GM12878 (cell line): ENCODE results near the gene SRCIN1. TPM values are rescaled to one million over a fixed set of nuclear protein-coding genes. Genes with fewer than 3 reads are reported as not detected.
A peak's percentile ranks its signal among the peaks of the same experiment; 100 is the strongest.

Source experiments
- BMI1 ChIP-seq: fragments of 450-650 bp; IDR thresholded peaks from 2 replicates; pipeline ENCODE4 v1.6.1; 2016; ENCODE audit warnings: mild to moderate bottlenecking, moderate library complexity, borderline replicate concordance
- CHD2 ChIP-seq: IDR thresholded peaks from 2 replicates; pipeline ENCODE4 v1.6.1; 2011; ENCODE audit warnings: low read depth, low read length, improper control_type of control experiment, borderline replicate concordance
- FOXM1 ChIP-seq: IDR thresholded peaks from 2 replicates; pipeline ENCODE4 v1.6.1; 2012; ENCODE audit warnings: low read depth, mild to moderate bottlenecking, inconsistent platforms, low read length, moderate library complexity
- RB1 ChIP-seq: fragments of 450-650 bp; formaldehyde crosslinking; IDR thresholded peaks from 2 replicates; pipeline ENCODE4 v1.6.1; 2017; ENCODE audit warnings: mild to moderate bottlenecking, borderline replicate concordance
- RCOR1 ChIP-seq: conservative IDR thresholded peaks from 2 replicates; pipeline ENCODE4 v1.6.1; 2012; ENCODE audit warnings: low read depth, low read length, improper control_type of control experiment
- RELA ChIP-seq: fragments of 450-650 bp; IDR thresholded peaks from 2 replicates; pipeline ENCODE4 v1.8.0; 2014; ENCODE audit warnings: borderline replicate concordance; ENCODE audit not compliant: partially characterized antibody
- SMC3 ChIP-seq: IDR thresholded peaks from 2 replicates; pipeline ENCODE4 v1.6.1; 2011; ENCODE audit warnings: low read length, improper control_type of control experiment, borderline replicate concordance
- TCF12 ChIP-seq: IDR thresholded peaks from 2 replicates; pipeline ENCODE4 v1.6.1; 2011; ENCODE audit warnings: low read depth, mild to moderate bottlenecking, low read length
- ZNF687 ChIP-seq: fragments of 450-650 bp; IDR thresholded peaks from 2 replicates; pipeline ENCODE4 v1.6.1; 2017; ENCODE audit warnings: mild to moderate bottlenecking, moderate library complexity
- polyA plus RNA-seq, 11 experiments: library from polyadenylated mRNA; depleted of rRNA in 4 of 11; unstranded in 6 of 11; stranded (reverse) in 5 of 11; fragments of >200 nt; fragmentation: Nextera tagmentation in 4 of 11; fragmentation: Illumina TruSeq in 1 of 11; extraction: Ambion mirVana in 4 of 11; extraction: Trizol in 1 of 11; gene quantifications; 1 replicate in 1 of 11; 2 replicates in 10 of 11; pipeline versions ENCODE4 v1.2.1 to v1.2.3, GENCODE V29; 2011 to 2016; ENCODE audit warnings: inconsistent platforms in 2 of 11, missing spikeins in 2 of 11, low read depth in 1 of 11
- total RNA-seq, 4 experiments: library from RNA; depleted of rRNA in 3 of 4; stranded (reverse); fragments of >200 nt in 3 of 4; fragmentation: Illumina TruSeq in 1 of 4; extraction: Trizol in 1 of 4; gene quantifications; 2 replicates each; pipeline versions ENCODE4 v1.2.1 to v1.2.3, GENCODE V29; 2013 to 2021
- TF ChIP-seq, protein P1 (sequence below): IDR thresholded peaks from 2 replicates; pipeline ENCODE4 v1.6.1; 2012; ENCODE audit warnings: low read depth, low read length, improper control_type of control experiment
- TF ChIP-seq, protein P2 (sequence below): fragments of 450-650 bp; IDR thresholded peaks from 2 replicates; pipeline ENCODE4 v1.6.1; 2017; ENCODE audit warnings: mild to moderate bottlenecking

SRCIN1 gene
- total and polyA plus RNA-seq, 10 of the 15 experiments (the other 5 are each of a cell fraction or from before 2014, with no cell fraction given), result under 0.01 to 0.74 (median 0.20) TPM; not detected in 3

- no peak for TF ChIP-seq BMI1
- no peak for TF ChIP-seq SMC3
- no peak for TF ChIP-seq RB1
- no peak for TF ChIP-seq RELA
- TF ChIP-seq, protein P1, sequence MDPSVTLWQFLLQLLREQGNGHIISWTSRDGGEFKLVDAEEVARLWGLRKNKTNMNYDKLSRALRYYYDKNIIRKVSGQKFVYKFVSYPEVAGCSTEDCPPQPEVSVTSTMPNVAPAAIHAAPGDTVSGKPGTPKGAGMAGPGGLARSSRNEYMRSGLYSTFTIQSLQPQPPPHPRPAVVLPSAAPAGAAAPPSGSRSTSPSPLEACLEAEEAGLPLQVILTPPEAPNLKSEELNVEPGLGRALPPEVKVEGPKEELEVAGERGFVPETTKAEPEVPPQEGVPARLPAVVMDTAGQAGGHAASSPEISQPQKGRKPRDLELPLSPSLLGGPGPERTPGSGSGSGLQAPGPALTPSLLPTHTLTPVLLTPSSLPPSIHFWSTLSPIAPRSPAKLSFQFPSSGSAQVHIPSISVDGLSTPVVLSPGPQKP, result no peak
- no peak for TF ChIP-seq CHD2
- TF ChIP-seq, protein P2, sequence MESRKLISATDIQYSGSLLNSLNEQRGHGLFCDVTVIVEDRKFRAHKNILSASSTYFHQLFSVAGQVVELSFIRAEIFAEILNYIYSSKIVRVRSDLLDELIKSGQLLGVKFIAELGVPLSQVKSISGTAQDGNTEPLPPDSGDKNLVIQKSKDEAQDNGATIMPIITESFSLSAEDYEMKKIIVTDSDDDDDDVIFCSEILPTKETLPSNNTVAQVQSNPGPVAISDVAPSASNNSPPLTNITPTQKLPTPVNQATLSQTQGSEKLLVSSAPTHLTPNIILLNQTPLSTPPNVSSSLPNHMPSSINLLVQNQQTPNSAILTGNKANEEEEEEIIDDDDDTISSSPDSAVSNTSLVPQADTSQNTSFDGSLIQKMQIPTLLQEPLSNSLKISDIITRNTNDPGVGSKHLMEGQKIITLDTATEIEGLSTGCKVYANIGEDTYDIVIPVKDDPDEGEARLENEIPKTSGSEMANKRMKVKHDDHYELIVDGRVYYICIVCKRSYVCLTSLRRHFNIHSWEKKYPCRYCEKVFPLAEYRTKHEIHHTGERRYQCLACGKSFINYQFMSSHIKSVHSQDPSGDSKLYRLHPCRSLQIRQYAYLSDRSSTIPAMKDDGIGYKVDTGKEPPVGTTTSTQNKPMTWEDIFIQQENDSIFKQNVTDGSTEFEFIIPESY, result no peak
- no peak for TF ChIP-seq TCF12
- 0 out of 2 replicates have a peak, but pooled peaks have one; percentile 51 for TF ChIP-seq FOXM1
- TF ChIP-seq ZNF687, result no peak
- no peak for TF ChIP-seq RCOR1
Measured at GRCh38 chr17:38485146-38485468, 120.6 kb downstream of the SRCIN1 start (continued).
